ENCODE data around the gene FARP2.
"Not testable (repeated sequence)": the region's sequence is repeated elsewhere in the genome, so short reads cannot be mapped to it uniquely, and the experiment has no call there.

Gene FARP2

DNA sequence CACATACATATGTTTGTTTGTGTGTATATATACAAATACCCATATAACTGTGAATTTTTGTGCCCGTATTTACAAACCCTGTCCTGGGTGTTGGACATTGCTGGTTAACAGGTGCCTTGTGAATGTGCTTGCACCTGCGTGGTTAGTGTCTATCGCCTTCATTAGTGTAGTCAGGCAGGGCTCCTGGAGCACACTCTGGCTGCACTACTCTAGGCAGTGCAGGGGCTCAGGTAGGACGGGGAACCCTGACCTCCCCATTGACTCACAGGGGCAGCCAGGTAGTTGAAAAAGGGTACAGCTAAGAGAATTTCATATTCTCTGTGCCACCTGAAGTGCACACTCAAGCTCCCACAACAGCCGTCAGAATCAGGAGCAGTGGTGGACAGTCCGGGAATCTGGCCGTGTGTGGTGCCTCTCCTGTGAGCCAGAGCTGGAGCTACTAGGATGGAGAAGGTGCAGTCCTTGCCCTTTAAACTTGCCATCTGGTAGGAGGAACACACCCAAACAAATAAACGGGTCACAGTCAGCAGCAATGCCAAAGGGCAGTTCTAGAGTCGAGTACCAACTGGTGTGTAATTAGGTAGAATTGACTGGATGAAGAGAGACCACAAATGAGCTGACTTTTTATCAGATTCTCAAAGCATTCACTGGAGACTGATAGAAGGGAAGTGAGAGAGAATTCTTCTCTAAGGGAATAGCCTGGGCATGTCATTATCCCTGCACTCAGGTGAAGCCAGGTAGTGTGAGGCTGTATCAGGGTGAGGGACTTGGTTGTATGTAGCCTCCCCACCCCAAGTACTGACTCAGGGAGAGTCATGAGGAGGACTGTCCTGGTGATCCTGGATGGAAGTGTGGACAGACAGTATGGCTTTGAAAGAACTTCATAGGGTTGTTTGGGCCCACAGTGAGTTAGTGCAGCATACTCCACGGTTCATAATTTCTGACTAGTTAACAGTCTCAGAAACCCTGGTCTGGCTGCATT is 44.1 kb downstream of the FARP2 start:
- in situ Hi-C loops (cut with HindIII; ENCODE audit: low sequenced_read_pairs): no loop called here

DNA sequence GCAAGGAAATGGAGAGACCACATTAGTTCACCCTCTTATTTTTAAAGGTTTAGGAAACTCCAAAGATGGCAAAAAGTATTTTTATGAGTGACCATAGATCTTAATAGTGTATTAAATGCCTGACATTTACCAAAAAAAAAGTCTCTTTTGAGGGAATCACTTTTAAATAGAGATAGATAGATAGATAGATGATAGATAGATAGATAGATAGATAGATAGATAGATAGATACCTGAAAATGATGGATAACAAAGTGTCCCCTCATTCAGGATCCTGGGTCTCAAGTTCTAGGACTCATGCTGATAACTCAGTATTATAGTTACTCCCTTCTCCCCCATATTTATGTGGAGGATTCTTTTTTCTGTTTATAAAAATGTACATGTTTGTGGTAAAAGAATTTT is 52.8 kb downstream of the FARP2 start:
- in situ Hi-C loops (cut with HindIII; ENCODE audit: low sequenced_read_pairs): no loop called here

DNA sequence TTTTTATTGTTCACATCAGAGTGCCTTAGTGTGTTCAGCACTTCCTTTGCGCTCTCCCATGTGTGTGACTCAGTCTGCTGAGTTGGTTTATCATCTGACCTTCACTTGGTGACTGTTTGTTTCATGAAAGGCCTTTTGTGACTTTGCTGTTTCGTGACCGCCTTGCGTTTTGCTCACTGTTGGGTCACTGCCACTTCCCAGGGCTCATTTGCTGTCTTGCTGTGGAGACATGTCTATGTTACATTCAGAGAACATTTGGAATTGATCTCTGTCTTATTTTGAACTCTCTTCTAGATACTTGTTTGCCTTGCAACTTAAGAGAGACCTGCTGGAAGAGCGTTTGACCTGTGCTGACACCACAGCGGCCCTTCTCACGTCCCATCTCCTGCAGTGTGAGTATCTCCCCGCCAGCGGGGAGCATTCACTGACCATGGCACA is 54.7 kb downstream of the FARP2 start:
- in situ Hi-C loops (cut with HindIII; ENCODE audit: low sequenced_read_pairs): no loop called here

DNA sequence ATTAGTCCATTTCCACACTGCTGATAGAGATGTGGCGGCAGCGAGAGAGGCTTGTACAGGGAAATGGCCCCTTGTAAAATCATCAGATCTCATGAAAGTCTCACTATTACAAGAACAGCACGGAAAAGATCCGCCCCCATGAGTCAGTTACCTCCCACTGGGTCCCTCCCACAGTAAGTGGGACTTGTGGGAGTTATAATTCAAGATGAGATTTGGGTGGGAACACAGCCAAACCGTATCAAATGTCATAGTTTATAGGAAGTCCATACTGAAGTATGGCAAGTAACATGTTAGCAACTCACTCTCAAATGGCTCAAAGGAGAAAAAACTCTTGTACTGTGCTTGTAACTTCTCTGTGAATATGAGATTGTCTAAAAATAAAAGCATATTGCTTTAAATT is 56.1 kb downstream of the FARP2 start:
- in situ Hi-C loops (cut with HindIII; ENCODE audit: low sequenced_read_pairs): no loop called here

DNA sequence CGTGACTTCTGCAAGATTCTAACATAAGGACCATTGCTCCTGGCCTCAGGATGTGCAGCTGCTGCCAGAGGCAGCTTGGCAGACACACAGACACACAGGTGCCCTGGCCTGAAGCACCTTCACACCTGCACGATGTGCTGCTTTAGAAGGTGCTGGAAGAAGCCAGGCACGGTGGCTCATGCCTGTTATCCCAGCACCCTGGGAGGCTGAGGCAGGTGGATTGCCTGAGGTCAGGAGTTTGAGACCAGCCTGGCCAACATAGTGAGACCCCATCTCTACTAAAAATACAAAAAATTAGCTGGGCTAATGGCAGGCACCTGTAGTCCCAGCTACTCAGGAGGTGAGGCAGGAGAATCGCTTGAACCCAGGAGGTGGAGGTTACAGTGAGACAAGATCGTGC is 57.4 kb downstream of the FARP2 start:
- in situ Hi-C loops (cut with HindIII; ENCODE audit: low sequenced_read_pairs): not testable (repeated sequence)

DNA sequence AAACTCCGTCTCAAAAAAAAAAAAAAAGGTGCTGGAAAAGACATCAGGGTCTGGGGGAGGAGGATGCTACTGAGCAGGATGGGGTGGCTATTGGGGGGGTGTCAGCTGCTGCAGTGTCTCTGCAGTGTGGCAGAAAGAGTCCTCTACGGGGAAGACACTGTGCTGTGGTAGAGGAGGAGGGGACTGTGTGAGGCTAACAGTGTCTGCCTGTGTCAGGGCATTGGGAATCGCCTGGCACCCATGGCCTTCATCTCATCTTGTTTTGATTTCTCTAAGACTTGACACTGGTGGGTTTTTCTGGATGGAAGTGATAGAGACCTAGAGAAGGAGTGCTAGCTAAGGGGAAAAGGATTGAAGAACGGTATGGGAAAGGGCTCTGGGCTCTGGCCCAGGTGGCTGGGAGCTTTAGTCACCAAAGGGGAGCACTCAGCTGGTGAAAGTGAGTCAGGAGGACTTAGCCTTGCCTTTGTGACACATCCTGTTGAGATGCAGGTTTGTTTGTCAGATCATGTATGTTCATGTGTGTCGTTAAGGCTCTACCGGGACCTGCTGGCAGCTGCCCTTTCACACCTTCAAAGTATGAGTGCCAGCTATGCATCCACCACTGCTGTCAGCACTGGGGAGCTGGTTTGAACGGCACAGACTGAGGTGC is 58.0 kb downstream of the FARP2 start:
- in situ Hi-C loops (cut with HindIII; ENCODE audit: low sequenced_read_pairs): no loop called here

DNA sequence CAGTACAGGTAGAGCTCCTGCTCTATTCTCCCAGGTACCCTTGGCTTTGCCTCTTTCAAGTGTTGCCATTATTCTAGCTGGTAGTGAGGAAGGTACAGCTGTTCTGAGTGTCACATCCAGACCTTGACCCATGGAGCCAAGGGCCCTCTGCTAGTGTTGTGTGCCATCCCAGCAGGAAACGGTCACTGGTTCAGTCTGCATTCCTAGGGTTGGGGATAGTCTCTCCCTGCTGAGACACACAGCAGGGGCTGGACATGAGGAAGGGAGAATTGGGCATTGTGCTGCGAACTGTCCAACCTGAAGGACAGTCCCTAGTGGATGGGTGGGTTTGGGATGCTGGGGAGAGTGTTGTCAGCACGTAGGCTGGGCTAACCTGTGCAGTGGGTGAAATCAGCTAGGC is 59.1 kb downstream of the FARP2 start:
- in situ Hi-C loops (cut with HindIII; ENCODE audit: low sequenced_read_pairs): no loop called here

DNA sequence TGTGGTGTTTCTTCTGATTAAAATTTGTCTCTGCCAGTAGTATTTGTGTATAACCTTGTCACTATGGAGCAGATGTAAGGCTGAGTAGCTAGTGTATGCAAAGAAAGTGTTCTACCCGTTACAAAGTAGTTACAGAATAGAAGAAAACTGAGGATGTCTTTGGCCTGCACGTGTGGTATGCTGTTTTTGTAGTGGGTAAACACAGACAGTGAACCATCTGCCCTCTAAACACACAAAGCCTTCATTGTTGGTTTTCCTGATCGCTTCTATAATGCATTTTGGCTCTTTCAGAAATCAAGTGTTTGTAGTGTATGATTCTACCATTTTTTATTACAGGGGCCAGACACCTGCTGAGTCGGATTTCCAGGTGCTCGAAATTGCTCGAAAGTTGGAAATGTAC is 61.5 kb downstream of the FARP2 start:
- in situ Hi-C loops (cut with HindIII; ENCODE audit: low sequenced_read_pairs): no loop called here

DNA sequence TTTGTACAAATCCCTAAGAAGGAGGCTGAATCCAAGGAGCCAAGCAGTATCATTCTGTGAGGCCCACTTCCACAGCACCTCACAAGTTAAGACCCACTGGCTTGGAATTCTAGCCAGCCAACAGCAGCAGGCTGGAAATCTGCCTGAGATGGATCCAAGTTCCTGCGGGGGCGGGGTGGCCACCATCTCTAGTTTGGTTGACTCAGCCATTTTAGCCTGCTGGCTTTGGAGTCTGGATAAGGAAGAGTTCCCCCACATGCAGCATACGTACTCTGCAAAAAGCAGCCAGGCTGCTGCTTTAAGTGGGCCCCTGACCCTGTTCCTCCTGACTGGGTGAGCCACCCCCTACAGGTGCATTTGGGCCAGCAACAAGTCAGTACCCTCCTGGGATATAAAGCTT is 65.2 kb downstream of the FARP2 start:
- in situ Hi-C loops (cut with HindIII; ENCODE audit: low sequenced_read_pairs): no loop called here

DNA sequence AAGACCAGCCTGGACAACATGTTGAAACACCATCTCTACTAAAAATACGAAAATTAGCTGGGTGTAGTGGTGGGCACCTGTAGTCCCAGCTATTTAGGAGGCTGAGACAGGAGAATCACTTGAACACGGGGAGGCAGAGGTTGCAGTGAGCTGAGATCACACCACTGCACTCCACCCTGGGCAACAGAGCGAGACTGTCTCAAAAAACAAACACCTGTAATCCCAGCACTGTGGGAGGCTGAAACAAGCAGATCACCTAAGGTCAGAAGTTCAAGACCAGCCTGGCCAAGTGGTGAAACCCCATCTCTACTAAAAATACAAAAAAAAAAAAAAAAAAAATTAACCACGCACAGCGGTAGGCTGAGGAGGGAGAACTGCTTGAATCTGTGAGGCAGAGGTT is 65.9 kb downstream of the FARP2 start:
- in situ Hi-C loops (cut with HindIII; ENCODE audit: low sequenced_read_pairs): not testable (repeated sequence)

DNA sequence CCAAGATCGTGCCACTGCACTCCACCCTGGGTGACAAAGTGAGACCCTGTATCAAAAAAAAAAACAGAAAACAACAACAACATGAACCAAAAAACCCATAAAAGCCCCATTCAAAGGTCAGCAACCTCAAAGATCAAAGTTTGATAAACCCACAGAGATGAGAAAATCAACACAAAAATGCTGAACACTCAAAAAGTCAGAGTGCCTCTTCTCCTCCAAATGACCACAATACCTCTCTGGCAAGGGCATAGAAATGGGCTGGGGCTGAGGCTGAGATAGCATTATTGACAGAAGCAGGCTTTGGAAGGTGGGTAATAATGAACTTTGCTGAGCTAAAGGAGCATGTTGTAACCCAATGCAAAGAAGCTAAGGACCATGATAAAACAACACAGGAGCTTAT is 66.3 kb downstream of the FARP2 start:
- in situ Hi-C loops (cut with HindIII; ENCODE audit: low sequenced_read_pairs): no loop called here

DNA sequence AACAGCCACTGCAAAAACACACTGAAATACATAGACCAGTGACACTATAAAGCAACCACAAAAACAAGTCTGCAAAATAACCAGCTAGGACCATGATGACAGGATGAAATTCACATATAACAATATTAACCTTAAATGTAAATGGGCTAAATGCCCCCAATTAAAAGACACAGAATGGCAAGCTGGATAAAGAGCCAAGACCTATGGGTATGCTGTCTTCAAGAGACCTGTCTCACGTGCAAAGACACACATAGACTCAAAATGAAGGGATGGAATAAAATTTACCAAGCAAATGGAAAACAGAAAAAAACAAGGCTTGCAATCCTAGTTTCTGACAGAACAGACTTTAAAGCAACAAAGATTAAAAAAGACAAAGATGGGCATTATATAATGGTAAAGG is 67.4 kb downstream of the FARP2 start:
- in situ Hi-C loops (cut with HindIII; ENCODE audit: low sequenced_read_pairs): not testable (repeated sequence)

DNA sequence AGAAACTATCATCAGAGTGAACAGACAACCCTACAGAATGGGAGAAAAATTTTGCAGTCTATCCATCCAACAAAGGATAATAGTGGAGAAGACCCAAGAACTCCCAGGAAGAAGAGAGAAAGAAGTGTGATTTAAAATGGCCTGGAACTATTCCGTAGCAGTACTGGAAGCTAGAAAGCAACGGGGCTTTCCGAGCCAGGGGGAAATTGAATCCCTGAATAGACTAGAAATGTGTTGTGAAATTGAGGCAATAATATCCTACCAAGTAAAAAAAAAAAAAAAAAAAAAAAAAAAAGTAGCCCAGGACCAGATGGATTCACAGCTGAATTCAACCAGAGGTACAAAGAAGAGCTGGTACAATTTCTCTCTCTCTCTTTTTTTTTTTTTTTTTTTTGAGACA is 69.3 kb downstream of the FARP2 start:
- in situ Hi-C loops (cut with HindIII; ENCODE audit: low sequenced_read_pairs): no loop called here

DNA sequence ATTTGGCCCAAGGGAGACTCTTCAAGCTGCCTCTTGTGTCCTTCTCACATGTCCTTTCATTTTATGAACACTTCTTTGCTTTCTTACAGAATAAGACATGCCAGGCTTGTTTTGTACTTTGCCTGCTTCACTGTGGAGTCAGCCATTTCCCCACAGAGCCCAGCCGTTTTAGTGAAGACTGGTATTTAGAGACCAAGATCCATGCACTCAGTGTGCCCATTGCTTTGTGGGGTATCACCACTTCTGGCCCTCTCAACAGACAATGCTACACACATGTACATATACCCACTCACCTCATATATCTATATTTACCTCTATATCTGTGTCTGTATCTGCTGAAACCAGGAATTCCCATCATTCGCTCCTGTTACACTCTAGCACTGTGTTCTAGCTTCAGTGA is 74.1 kb downstream of the FARP2 start:
- in situ Hi-C loops (cut with HindIII; ENCODE audit: low sequenced_read_pairs): no loop called here

DNA sequence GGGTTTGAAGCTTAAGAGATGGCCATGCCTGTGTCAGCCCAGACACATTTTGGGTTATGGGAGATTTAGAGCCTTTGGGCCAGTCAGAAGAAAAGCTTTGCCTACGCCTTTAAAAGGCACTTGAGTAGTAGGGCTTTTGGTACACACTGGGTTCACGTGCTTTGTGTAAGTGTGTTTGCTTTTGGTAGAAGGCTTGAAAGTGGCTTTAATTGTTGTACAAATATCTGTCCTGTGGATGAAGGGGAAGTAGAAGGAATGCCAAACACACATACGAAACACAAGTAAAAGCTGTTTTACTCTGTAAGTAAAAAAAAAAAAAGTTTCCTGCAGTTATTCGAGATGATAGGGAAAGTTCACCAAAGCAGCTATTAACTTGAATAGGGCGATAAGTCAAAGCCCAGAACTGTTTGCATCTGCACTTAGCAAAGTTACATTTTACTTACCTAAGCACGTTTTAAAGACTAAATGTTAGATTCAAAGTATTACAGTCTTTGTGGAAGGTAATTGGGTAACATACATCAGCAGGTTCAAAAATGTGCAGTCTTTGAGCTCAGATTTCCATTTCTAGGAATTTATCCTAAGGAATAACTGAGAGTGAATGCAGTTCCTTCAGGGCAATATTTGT is 76.9 kb downstream of the FARP2 start:
- in situ Hi-C loops (cut with HindIII; ENCODE audit: low sequenced_read_pairs): no loop called here

DNA sequence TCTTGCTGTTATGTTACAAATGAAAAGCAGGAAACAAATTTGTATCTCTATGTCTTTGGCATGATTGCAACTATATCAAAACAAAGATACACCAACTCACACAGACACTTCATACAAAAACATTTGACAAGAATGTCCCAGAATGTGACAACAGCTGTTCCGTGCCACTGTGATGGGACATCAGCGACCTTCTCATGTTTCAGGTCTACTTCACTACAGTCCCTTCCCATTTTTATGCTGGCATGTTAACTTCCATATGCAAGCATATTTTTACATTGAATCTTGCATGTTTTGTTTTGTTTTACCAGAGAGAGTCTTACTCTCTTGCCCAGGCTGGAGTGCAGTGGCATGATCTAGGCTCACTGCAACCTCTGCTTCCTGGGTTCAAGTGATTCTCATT is 81.1 kb downstream of the FARP2 start:
- in situ Hi-C loops (cut with HindIII; ENCODE audit: low sequenced_read_pairs): no loop called here

DNA sequence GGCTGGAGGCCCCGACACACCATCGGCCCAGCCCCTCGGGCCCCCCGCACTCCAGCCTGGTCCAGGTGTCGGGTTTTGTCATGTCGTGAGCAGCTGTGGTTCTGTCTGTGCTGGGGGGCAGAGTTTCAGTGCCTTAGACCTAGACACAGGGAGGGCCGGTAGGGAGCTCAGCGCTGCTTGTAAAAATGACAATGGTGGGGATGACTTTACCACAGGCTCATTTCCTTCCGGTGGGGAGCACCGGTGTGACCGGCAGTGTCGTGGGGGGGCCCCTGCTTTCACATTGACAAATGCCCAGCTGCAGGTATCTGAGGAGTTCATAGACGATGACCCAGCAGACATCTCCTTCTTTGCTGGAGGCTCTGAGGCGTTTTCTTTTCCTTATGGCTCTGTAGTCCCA is 85.4 kb downstream of the FARP2 start:
- in situ Hi-C loops (cut with HindIII; ENCODE audit: low sequenced_read_pairs): no loop called here

DNA sequence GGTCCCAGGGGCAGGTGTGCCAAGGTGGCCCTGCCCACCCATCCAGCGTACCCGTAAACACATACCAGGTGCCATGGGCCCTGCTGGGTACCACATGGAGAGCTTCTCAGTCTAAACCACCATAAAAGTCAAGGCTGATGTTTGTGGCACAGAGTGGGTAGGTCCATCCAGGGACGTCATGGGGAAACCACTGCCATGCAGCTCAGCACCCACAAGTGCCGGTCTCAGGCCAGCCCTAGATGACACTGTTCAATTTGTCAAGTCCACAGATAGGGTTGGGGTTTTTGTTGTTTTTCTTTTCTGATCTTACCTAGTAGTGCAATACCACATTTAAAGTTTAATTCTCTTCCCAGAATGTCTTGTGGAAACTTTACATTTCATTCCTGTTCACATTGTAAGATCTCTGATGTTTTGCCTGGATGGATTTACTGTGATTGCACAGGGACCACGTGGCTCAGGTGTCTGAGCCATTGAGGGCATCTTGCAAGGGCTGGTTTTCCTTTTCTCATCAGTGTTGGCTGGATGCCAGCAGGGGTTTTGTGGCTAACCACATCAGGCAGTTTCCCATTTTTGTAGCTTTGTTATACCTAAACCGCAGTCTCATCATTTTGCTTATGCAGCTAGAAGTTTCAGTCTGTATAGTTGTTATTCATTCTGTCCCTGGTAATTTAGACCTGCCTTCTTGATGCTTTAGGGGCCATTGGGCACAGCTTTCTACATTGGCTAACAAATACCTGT is 87.6 kb downstream of the FARP2 start:
- in situ Hi-C loops (cut with HindIII; ENCODE audit: low sequenced_read_pairs): no loop called here

DNA sequence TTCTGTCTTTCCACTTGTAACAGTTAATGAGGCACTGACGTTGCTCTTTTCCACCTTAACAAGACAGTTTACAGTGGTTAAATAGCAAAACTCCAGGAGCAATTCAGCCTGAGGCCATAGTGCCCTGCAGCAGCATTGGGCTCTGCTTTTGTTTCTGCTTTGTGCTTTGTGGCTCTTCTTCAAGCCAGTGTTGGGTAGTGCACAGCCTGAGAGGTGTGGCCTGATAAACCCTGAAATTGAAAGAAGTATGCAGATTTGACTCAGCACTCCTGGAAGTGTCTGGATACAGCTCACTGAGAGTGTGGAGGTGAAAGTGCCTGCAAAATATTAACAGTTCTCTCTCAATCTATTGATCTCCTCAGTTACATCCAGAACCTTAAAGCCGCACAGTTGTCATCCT is 89.3 kb downstream of the FARP2 start:
- in situ Hi-C loops (cut with HindIII; ENCODE audit: low sequenced_read_pairs): no loop called here

DNA sequence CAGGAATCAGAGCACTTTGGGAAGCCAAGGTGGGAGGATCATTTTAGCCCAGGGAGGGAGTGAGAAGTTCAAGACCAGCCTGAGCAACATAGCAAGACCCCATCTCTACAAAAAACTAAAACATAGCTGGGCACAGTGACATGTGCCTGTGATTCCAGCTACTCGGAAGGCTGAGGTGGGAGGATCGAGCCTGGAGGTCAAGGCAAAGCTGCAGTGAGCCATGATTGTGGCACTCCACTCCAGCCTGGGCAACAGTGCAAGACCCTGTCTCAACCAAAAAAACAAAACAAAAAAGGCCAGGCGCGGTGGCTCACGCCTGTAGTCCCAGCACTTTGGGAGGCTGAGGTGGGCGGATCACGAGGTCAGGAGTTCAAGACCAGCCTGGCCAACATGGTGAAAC is 94.0 kb downstream of the FARP2 start:
- in situ Hi-C loops (cut with HindIII; ENCODE audit: low sequenced_read_pairs): not testable (repeated sequence)

DNA sequence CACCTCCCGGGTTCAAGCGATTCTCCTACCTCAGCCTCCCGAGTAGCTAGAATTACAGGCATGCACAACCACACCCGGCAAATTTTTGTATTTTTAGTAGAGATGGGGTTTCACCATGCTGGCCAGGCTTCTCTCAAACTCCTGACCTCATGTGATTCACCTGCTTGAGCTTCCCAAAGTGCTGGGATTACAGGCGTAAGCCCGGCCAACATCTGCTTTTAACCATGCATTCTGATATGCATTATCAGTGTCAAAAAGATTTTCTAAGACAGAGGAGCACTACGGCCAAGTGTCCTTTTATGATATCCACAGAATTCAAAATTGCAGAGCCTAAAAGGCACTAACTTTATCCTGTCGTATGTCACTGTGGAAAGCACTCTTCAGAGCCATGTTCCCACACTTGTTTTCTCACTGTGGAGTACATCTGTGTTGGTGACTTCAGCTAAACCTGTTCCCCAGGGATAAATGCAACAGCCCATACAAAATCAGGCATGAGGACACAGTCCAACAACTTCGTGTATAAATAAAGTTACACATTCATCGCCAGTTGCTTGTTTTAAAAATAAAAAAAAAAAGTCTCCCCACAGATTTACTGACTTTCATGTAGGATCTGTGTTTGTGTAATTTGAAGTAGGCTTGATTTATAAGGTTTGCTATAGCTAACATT is 95.9 kb downstream of the FARP2 start:
- in situ Hi-C loops (cut with HindIII; ENCODE audit: low sequenced_read_pairs): no loop called here

Data from DLD1 (cell line).